Nephron progenitor cell (in vitro differentiated cells): ENCODE measurements around the gene BYSL.

Experiments
- DNase-seq: peaks from one replicate; pipeline ENCODE4 v3.0.0; 2021
- H3K27ac Mint-ChIP-seq: 2 replicates; pipeline ENCODE4 v1.8.0; 2021; ENCODE audit warnings: mild to moderate bottlenecking, moderate library complexity, mixed read lengths
- H3K27me3 Mint-ChIP-seq: 2 replicates; pipeline ENCODE4 v1.8.0; 2021; ENCODE audit warnings: mild to moderate bottlenecking, low read depth, mixed read lengths; ENCODE audit not compliant: poor library complexity
- H3K36me3 Mint-ChIP-seq: 2 replicates; pipeline ENCODE4 v1.8.0; 2021; ENCODE audit warnings: low read depth, mixed read lengths
- H3K4me1 Mint-ChIP-seq: 2 replicates; pipeline ENCODE4 v1.8.0; 2021; ENCODE audit warnings: mixed read lengths
- H3K4me3 Mint-ChIP-seq: 2 replicates; pipeline ENCODE4 v1.8.0; 2021; ENCODE audit warnings: mild to moderate bottlenecking, moderate library complexity, mixed read lengths
- H3K9me3 Mint-ChIP-seq: 2 replicates; pipeline ENCODE4 v1.8.0; 2021; ENCODE audit warnings: mild to moderate bottlenecking, moderate library complexity, mixed read lengths
- TF ChIP-seq, protein P1 (sequence below): fragments of 200-600 bp; sonication (generic); IDR thresholded peaks from 2 replicates; pipeline ENCODE4 v1.5.0; 2021; ENCODE audit warnings: antibody characterized with exemption

BYSL gene

DNA sequence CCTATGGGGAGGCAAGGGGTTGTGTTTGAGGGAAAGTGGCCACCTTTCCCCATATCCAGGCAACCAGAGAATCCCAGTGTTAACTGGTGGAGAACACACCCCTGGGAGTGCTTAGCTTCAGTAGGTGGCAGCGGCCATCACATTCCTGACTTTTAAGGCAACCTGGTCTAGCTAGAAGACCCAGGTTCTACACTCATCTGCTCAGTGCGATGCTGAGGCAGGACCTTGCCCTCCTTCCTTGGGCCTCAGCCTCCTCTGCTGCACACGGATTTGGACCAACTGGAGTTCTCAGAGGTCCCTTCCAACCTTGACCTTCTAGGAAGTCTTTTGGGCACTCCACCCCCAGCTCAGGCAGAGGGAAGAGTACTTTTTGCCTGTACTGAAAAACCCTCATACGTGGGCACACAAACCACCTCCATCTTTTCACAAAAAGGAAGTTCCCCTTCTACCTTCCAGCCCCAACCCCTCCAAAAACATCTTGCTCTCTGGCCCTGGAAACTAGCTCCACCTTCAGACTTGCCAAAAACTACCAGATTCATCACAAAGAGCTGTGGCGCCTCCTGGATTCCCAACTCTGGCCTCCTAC, 17.4 kb downstream of the BYSL start:
- peak overlapping the region; percentile 88 for H3K4me3 Mint-ChIP-seq
- peak overlapping the region; percentile 19 for H3K27ac Mint-ChIP-seq
- peaks cover 10% of the 10 kb centered on the region for H3K27me3 Mint-ChIP-seq
- TF ChIP-seq, protein P1, sequence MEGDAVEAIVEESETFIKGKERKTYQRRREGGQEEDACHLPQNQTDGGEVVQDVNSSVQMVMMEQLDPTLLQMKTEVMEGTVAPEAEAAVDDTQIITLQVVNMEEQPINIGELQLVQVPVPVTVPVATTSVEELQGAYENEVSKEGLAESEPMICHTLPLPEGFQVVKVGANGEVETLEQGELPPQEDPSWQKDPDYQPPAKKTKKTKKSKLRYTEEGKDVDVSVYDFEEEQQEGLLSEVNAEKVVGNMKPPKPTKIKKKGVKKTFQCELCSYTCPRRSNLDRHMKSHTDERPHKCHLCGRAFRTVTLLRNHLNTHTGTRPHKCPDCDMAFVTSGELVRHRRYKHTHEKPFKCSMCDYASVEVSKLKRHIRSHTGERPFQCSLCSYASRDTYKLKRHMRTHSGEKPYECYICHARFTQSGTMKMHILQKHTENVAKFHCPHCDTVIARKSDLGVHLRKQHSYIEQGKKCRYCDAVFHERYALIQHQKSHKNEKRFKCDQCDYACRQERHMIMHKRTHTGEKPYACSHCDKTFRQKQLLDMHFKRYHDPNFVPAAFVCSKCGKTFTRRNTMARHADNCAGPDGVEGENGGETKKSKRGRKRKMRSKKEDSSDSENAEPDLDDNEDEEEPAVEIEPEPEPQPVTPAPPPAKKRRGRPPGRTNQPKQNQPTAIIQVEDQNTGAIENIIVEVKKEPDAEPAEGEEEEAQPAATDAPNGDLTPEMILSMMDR = no peak
- DNase-seq = no peak
- H3K36me3 Mint-ChIP-seq = peaks cover 11% of the 10 kb centered on the region
- H3K4me1 Mint-ChIP-seq = peaks cover 44% of the 10 kb centered on the region
- no peaks in the 10 kb centered on the region for H3K9me3 Mint-ChIP-seq

DNA sequence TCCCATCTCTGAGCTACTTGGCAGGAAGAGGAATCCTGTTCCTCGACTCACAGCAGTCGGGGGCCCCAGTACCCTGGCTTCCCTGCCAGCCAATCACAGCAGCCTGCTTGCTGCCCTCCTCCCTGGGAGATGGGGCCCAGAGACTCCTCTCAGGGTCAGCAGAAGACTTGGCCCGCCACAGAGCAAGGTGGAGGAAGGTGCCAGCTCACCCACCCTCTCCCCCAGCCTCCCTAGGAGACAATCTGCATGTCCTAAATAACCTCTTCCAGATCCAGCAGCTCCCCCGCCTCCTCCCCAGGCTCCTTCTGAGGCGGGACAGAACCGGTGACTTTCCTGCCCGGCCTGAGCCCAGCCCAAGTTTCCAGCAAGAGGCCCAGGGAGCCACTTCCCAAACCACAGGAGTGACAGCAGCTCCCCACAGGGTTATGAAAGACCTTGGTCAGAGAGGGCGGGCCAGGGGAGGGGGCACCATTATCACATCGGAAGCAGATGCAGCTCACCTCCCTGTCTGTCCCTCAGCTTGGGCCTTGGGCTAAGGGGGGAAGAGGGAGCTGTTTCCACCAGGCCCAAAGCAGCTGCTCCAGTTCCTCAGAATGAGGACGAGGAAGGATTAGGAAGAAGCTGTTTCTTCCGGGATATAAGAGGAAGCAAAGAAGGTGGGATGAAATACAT, 18.0 kb downstream of the BYSL start:
- Mint-ChIP-seq H3K4me3 (peak overlapping the region; percentile 88), H3K27ac (peak overlapping the region; percentile 19), H3K27me3 (peaks cover 10% of the 10 kb centered on the region), H3K36me3 (peaks cover 9% of the 10 kb centered on the region), H3K9me3 (no peaks in the 10 kb centered on the region), H3K4me1 (peaks cover 44% of the 10 kb centered on the region)
- TF ChIP-seq, protein P1 = no peak
- peak; percentile 30 for DNase-seq

DNA sequence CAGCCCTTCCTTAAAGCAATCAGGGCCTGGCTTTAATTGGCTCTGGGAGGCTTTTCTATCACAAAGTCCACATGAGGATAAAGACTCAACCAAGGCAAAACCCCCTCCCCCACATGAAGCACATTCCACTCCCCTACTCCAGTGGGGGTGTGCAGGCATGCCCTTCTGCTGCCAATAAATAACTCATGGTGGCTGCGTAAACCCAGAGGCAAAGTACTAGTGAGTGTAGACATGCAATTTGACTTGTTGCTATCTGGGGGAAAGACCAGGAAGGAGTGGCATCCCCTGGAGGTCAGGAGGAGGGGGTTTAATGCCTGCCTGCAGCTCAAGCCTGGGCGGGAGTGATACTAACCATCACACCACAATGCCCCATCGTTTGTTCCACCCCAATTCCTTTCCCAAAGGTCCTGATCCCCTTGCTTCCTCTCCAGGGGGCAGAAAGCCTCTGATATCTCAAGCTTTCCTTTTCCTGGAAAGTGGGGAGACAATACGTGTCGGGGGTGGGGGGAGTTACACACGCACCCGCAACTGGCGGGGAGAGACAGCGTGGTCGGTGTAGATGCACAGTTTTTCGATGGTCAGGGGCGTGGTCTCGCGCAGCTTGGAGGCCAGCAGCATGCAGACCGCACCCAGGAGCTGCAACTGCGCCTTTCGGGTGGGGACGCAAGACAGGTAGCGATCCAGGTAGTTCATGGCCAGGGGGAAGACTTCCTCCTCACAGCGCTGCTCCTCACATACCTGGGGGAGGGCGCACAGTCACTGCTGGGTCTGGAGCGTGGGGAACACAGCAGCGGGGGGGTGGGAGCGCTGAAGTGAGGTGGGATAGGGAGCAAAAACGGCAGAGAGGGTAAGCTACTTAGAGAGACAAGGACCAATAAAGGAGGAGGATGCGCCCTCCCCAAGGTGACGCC, 18.8 kb downstream of the BYSL start:
- TF ChIP-seq, protein P1 = no peak
- Mint-ChIP-seq H3K27me3 (peaks cover 13% of the 10 kb centered on the region), H3K4me1 (peaks cover 44% of the 10 kb centered on the region), H3K27ac (no peak overlapping the region), H3K9me3 (no peaks in the 10 kb centered on the region), H3K36me3 (peaks cover 6% of the 10 kb centered on the region), H3K4me3 (peak overlapping the region; percentile 88)
- peak; percentile 44 for DNase-seq

DNA sequence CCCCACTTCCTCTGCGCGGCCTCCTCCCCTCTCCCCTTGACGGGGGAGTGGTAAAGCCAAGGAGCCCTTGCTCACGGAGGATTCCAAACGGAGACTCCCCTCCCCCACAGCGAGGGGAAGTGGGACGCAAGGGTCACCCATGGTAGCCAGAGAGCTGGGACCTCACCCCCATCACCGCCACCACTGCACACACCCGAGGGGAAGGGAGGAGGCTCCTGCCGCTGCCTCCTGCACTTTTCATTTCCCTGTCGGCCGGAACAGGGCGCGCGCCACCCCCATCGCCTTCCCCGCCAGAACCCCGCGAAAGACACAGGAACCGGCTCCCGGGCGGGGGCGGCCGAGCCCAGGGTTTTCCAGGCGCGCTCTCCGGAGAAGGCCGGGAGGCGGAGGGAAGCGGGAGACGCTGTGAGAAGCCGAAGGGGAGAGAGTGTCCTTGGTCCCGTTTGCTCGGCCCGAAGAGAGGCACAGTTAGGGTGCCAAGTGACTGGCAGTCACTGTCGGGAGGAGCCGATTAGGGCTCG, 19.5 kb downstream of the BYSL start:
- Mint-ChIP-seq H3K27me3 (peaks cover 13% of the 10 kb centered on the region), H3K36me3 (peaks cover 6% of the 10 kb centered on the region), H3K4me3 (peak overlapping the region; percentile 88), H3K9me3 (no peaks in the 10 kb centered on the region), H3K4me1 (peaks cover 44% of the 10 kb centered on the region), H3K27ac (no peak overlapping the region)
- TF ChIP-seq, protein P1 = no peak
- DNase-seq = peak; percentile 62

DNA sequence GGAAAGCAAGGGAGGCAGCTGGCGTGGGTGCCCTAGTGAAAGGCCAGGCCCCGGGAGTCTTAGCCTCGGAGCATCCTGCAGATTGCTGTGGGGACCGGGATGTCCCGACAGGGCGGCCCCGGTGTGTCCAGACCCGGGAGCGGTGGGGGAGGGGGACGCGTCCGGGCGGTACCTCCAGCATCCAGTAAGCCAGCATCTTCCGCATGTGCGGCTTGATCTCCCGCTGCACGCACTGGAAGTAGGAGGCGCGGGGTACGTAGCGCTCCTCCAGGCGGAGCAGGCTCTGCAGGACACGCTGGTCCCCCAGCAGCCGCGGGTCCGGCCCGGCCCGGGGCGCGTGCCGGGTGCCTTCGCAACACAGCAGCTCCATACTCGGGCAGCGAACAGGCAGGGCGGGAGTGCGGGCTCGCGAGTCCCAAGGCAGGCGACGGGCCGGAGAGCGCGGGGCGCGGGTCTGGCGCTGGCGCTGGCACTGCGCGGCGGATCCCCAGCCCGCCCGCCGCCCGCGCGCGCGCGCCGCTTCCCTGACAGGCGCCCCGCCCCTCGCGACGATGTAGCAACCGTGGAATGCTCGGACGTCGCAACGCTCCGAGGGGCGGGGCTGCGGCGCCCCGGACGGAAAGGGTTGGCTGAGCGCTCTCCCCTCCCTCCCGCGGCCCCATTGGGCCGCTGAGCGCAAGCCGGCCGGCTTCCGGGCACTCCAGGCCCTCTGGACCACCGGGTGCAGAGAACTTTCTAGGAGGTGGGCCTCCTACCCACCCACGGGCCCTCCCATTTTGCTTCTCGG, 20.2 kb downstream of the BYSL start, which contains the start of gene CCND3:
Gene CCND3 (minus strand): TSS at position 529 of the 787 bp plus-strand sequence. CDS start 159 bp downstream, at position 370.
- TF ChIP-seq, protein P1 = no peak
- peak within 1 kb of the TSS; percentile 33 for H3K27ac Mint-ChIP-seq
- peaks cover 17% of the 10 kb centered on the region for H3K27me3 Mint-ChIP-seq
- peak within 1 kb of the TSS; percentile 88 for H3K4me3 Mint-ChIP-seq
- peaks cover 38% of the 10 kb centered on the region for H3K4me1 Mint-ChIP-seq
- no peaks in the 10 kb centered on the region for H3K9me3 Mint-ChIP-seq
- peaks cover 3% of the 10 kb centered on the region for H3K36me3 Mint-ChIP-seq
- peak; percentile 94 for DNase-seq
